Left lung (tissue), 10 donors: ENCODE results near the gene CLIC5. TPM values are rescaled to one million over a fixed set of nuclear protein-coding genes. Genes with fewer than 3 reads are reported as not detected.

ENCODE experiments used
- ATAC-seq: fragments of 200-7000 bp; cut with Tn5 transposase; one replicate; pipeline ENCODE4 v1.9.1; 2020; ENCODE audit warnings: moderate library complexity
- DNase-seq, 4 donors: peaks; one replicate each; pipeline ENCODE4 v3.0.0-alpha.2; 2013 to 2020
- H3K27ac ChIP-seq, 2 donors: fragments of 200-600 bp; sonication (generic) in 1 of 2; one replicate each; pipeline versions ENCODE4 v1.5.0 to v1.8.0; 2020 to 2021
- H3K27me3 ChIP-seq, 2 donors: fragments of 200-600 bp; sonication (generic) in 1 of 2; one replicate each; pipeline versions ENCODE4 v1.5.0 to v1.8.0; 2020 to 2021
- H3K36me3 ChIP-seq, 2 donors: fragments of 200-600 bp; sonication (generic) in 1 of 2; one replicate each; pipeline versions ENCODE4 v1.5.0 to v1.8.0; 2020 to 2021
- H3K4me1 ChIP-seq, 2 donors: fragments of 200-600 bp; one replicate each; pipeline ENCODE4 v1.8.0; 2021
- H3K4me3 ChIP-seq, 2 donors: fragments of 200-600 bp; sonication (generic) in 1 of 2; one replicate each; pipeline versions ENCODE4 v1.5.0 to v1.8.0; 2020 to 2021; ENCODE audit warnings: mild to moderate bottlenecking in 1 of 2
- H3K9me3 ChIP-seq, 2 donors: fragments of 200-600 bp; sonication (generic) in 1 of 2; one replicate each; pipeline versions ENCODE4 v1.5.0 to v1.8.0; 2020 to 2021
- CTCF ChIP-seq, 2 donors: fragments of 200-600 bp; sonication (generic) in 1 of 2; IDR thresholded peaks; one replicate each; pipeline versions ENCODE4 v1.5.0 to v1.8.0; 2021; ENCODE audit warnings: antibody characterized with exemption in 2 of 2
- intact Hi-C, 2 donors: fragments of 100-400 bp; cut with DNase I; formaldehyde crosslinking; loops; one replicate each; pipeline versions ENCODE4 v1.11.2 to v1.14.2; 2022
- polyA plus RNA-seq, 6 donors: library from polyadenylated mRNA; unstranded; fragments of 120-200 nt; gene quantifications; one replicate each; pipeline ENCODE4 v1.2.1, GENCODE V29; 2013; ENCODE audit not compliant: insufficient read length in 6 of 6
- total RNA-seq, 2 donors: library from RNA; stranded (reverse); fragmentation: NEBNext Ultra II Directional; extraction: Animal tissue kit (Norgen Biotek cat#: 25700); gene quantifications; one replicate each; pipeline ENCODE4 v1.2.1, GENCODE V29; 2021
- donor health status: DM: no; HTN: yes; CAD: no.
- donor health status: DM: no; HTN: no; CAD: no.

CLIC5 gene
- total and polyA plus RNA-seq, 8 donors: 8.8 to 179 (median 10.2) TPM

DNA sequence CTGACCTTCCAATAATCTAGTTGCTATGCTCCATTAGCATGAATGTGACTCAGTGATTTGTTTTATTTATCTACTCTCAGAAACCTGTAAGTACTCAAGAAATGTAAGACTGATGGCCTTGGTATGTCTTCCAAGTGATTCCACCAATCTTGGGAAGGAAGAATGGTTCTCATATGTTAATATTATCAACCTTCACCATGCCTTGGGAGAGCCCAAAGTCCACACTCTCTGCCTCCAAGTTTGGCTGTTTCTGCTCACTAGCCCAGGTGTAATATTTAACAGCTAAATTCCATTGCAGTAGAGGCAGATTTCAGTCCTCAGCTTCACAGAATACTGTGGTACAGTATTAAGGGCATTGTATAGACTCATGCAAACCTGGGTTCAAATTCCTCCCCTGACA is 51.8 kb downstream of the CLIC5 start:
- ATAC-seq (no peak), DNase-seq (no peak)
- no peaks in the 10 kb centered on the region for H3K27me3 ChIP-seq
- peaks cover 0 to 8% of the 10 kb centered on the region in 2 donors for H3K9me3 ChIP-seq
- no peak overlapping the region for H3K27ac ChIP-seq
- intact Hi-C loops: no loop called here
- H3K36me3 ChIP-seq: no peaks in the 10 kb centered on the region
- no peak overlapping the region for H3K4me3 ChIP-seq
- peaks cover 0 to 8% of the 10 kb centered on the region in 2 donors for H3K4me1 ChIP-seq
- TF ChIP-seq CTCF (IDR thresholded peaks at IDR 0.05): no peak

DNA sequence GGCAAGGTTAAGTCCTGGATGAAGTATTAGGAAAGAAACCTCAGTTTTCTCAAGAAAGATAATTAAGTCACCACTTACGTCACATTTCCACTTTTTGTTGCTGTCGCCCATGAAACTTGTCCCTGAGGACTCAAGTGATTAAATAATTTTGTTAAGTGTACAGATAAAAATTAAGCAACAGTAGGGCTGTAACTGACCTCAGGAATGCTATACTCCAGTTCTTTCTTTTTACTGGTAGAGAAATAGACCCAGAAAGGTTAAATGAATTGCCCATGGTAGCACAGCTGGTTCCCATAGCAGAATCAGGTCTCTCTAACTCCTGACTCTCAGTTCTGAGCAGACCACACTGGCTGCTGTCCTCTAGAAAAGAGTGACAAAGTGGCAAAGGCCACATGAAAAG is 54.5 kb downstream of the CLIC5 start:
- DNase-seq (no peak), ATAC-seq (peak; percentile 57)
- intact Hi-C loops: no loop called here
- Histone ChIP-seq H3K4me3 (no peak overlapping the region), H3K9me3 (peaks cover 0 to 8% of the 10 kb centered on the region in 2 donors), H3K27ac (no peak overlapping the region), H3K27me3 (no peaks in the 10 kb centered on the region), H3K4me1 (peaks cover 0 to 8% of the 10 kb centered on the region in 2 donors), H3K36me3 (no peaks in the 10 kb centered on the region)
- no peak for TF ChIP-seq CTCF (IDR thresholded peaks at IDR 0.05)

DNA sequence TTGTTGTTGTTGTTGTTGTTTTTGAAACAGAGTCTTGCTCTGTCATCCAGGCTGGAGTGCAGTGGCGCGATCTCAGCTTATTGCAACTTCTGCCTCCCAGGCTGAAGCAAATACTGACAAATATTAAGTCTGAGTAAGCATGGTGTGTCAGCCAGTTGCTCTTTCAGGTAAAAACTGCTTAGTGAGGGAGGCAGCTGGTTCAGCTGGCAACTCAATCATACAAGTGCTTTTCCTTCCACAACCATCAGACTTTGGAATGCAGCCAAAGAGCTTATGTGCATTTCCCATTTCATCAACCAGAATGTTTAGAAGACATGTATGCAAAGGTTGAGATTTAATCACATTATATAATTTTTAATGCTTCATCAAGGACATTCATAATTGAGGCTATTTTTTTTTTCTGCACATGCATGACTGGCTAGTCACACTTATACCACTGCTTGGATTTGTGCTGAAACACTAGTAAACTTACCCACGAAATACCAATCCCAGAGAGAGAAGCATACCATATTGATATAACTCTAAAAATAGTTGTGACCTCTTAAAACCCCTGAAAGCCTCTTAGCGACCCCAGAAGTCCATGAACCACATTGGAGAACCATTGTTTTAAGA is 56.0 kb downstream of the CLIC5 start:
- intact Hi-C loops: no loop called here
- ATAC-seq: peak; percentile 73
- peak in 2 of 4 donors; percentile 31 to 69 for DNase-seq
- H3K27ac ChIP-seq: peak overlapping the region in 1 of 2 donors; percentile 33
- H3K9me3 ChIP-seq: peaks cover 0 to 5% of the 10 kb centered on the region in 2 donors
- H3K4me3 ChIP-seq: no peak overlapping the region
- no peak for TF ChIP-seq CTCF (IDR thresholded peaks at IDR 0.05)
- no peaks in the 10 kb centered on the region for H3K27me3 ChIP-seq
- peaks cover 0 to 8% of the 10 kb centered on the region in 2 donors for H3K4me1 ChIP-seq
- no peaks in the 10 kb centered on the region for H3K36me3 ChIP-seq

- ATAC-seq: no peak
- H3K36me3 ChIP-seq: no peaks in the 10 kb centered on the region
- TF ChIP-seq CTCF (IDR thresholded peaks at IDR 0.05): no peak
- no peak for DNase-seq
- H3K4me3 ChIP-seq: no peak overlapping the region
- H3K27ac ChIP-seq: no peak overlapping the region
- intact Hi-C loops: no loop called here
- H3K27me3 ChIP-seq: no peaks in the 10 kb centered on the region
- peaks cover 0 to 8% of the 10 kb centered on the region in 2 donors for H3K4me1 ChIP-seq
- H3K9me3 ChIP-seq: no peaks in the 10 kb centered on the region
Measured at GRCh38 chr6:45956663-45957062, 59.0 kb downstream of the CLIC5 start.

- no peak for ATAC-seq
- no peaks in the 10 kb centered on the region for H3K9me3 ChIP-seq
- TF ChIP-seq CTCF (IDR thresholded peaks at IDR 0.05): no peak
- H3K4me3 ChIP-seq: no peak overlapping the region
- no peak for DNase-seq
- no peak overlapping the region for H3K27ac ChIP-seq
- H3K4me1 ChIP-seq: peaks cover under 1 to 8% of the 10 kb centered on the region in 2 donors
- H3K36me3 ChIP-seq: no peaks in the 10 kb centered on the region
- no peaks in the 10 kb centered on the region for H3K27me3 ChIP-seq
- intact Hi-C loops: no loop called here
Measured at GRCh38 chr6:45956176-45956575, 59.5 kb downstream of the CLIC5 start.
